ENCODE measurements around the gene YOD1. TPM values are rescaled to one million over a fixed set of nuclear protein-coding genes. Genes with fewer than 3 reads are reported as not detected.
A peak's percentile ranks its signal among the peaks of the same experiment; 100 is the strongest.

YOD1 gene
- total and polyA plus RNA-seq, 2 of the 13 experiments (the other 11 are each of a cell fraction or from before 2014, with no cell fraction given), result 3.4 to 9.1 TPM

DNA sequence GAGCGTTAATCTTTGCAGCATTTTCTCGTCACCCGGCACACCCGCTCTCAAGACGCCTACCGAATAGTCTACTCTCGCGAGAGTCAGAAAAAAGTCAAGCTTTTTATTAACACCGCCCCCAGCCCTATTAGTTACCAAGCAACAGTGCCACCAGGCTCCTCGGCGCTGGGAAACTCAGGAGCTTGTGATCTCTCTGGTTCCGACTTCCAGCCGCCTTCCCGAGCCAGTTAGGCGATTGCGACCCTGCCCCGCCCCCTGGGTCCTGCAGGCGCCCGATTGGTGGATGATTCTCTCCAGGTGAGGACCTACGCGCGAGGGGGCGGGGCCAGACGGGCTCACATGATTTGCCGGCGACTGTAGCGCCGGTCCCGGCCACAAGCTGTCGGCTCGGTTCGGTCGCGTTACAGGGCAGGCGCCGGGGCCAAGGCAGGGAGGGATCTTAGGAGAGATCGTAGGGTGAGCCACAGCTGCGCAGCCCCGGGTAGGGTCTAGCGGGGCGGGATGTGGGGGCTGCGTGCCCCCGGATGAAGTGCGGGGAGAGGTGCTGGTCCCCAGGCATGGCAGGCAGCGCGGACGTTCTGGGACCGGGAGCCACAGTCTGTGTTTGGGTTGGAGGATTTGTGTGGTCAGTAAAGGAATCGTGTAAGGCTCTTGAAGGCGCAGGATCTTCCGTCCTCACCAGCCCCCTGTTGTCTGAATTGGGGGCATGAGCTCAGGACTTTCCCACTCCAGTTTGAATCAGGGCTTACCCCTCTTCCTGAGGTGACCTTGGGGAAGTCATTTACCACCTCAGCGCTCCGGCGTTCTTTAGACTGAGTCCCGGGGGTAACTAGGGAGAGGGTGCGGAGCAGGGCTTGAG, 2.1 kb upstream of the YOD1 start, which contains the start of gene PFKFB2 (continued):
- TF ChIP-seq, protein P1, sequence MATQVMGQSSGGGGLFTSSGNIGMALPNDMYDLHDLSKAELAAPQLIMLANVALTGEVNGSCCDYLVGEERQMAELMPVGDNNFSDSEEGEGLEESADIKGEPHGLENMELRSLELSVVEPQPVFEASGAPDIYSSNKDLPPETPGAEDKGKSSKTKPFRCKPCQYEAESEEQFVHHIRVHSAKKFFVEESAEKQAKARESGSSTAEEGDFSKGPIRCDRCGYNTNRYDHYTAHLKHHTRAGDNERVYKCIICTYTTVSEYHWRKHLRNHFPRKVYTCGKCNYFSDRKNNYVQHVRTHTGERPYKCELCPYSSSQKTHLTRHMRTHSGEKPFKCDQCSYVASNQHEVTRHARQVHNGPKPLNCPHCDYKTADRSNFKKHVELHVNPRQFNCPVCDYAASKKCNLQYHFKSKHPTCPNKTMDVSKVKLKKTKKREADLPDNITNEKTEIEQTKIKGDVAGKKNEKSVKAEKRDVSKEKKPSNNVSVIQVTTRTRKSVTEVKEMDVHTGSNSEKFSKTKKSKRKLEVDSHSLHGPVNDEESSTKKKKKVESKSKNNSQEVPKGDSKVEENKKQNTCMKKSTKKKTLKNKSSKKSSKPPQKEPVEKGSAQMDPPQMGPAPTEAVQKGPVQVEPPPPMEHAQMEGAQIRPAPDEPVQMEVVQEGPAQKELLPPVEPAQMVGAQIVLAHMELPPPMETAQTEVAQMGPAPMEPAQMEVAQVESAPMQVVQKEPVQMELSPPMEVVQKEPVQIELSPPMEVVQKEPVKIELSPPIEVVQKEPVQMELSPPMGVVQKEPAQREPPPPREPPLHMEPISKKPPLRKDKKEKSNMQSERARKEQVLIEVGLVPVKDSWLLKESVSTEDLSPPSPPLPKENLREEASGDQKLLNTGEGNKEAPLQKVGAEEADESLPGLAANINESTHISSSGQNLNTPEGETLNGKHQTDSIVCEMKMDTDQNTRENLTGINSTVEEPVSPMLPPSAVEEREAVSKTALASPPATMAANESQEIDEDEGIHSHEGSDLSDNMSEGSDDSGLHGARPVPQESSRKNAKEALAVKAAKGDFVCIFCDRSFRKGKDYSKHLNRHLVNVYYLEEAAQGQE (IDR thresholded peaks at IDR 0.05; ENCODE audit: borderline replicate concordance in 1 of 2, low read depth in 1 of 2, low read length in 2 of 2), result peak in 1 of 2 experiments; percentile 42; a peak in 1 of 4 replicates
- TF ChIP-seq RELA (CRISPR knock-in tag; IDR thresholded peaks at IDR 0.05) (no peak), NFIB (CRISPR knock-in tag; IDR thresholded peaks at IDR 0.05; ENCODE audit: borderline replicate concordance) (no peak), ZNF207 (IDR thresholded peaks at IDR 0.05; ENCODE audit: borderline replicate concordance) (no peak), ADNP (CRISPR knock-in tag; IDR thresholded peaks at IDR 0.05) (no peak), RFX3 (CRISPR knock-in tag; IDR thresholded peaks at IDR 0.05) (peak; percentile 69), ZNF20 (CRISPR knock-in tag; IDR thresholded peaks at IDR 0.05) (0 out of 2 replicates have a peak, but pooled peaks have one; percentile 62), NR1H2 (CRISPR knock-in tag; IDR thresholded peaks at IDR 0.05; ENCODE audit: borderline replicate concordance, low read depth) (no peak), CHD2 (IDR thresholded peaks at IDR 0.05; ENCODE audit: low read depth, low read length) (peak; percentile 98), TSC22D2 (CRISPR knock-in tag; IDR thresholded peaks at IDR 0.05; ENCODE audit: borderline replicate concordance) (no peak; the same call in 1 of the 2 replicates), ZBTB20 (CRISPR knock-in tag; IDR thresholded peaks at IDR 0.05; ENCODE audit: borderline replicate concordance, low read depth) (no peak), ZNF709 (CRISPR knock-in tag; IDR thresholded peaks at IDR 0.05) (0 out of 2 replicates have a peak, but pooled peaks have one; percentile 37)
- TF ChIP-seq, protein P2, sequence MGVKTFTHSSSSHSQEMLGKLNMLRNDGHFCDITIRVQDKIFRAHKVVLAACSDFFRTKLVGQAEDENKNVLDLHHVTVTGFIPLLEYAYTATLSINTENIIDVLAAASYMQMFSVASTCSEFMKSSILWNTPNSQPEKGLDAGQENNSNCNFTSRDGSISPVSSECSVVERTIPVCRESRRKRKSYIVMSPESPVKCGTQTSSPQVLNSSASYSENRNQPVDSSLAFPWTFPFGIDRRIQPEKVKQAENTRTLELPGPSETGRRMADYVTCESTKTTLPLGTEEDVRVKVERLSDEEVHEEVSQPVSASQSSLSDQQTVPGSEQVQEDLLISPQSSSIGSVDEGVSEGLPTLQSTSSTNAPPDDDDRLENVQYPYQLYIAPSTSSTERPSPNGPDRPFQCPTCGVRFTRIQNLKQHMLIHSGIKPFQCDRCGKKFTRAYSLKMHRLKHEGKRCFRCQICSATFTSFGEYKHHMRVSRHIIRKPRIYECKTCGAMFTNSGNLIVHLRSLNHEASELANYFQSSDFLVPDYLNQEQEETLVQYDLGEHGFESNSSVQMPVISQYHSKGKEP (CRISPR knock-in tag; IDR thresholded peaks at IDR 0.05), result no peak
- TF ChIP-seq, protein P3, sequence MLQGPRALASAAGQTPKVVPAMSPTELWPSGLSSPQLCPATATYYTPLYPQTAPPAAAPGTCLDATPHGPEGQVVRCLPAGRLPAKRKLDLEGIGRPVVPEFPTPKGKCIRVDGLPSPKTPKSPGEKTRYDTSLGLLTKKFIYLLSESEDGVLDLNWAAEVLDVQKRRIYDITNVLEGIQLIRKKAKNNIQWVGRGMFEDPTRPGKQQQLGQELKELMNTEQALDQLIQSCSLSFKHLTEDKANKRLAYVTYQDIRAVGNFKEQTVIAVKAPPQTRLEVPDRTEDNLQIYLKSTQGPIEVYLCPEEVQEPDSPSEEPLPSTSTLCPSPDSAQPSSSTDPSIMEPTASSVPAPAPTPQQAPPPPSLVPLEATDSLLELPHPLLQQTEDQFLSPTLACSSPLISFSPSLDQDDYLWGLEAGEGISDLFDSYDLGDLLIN (CRISPR knock-in tag; IDR thresholded peaks at IDR 0.05; ENCODE audit: borderline replicate concordance), result no peak
- TF ChIP-seq, protein P4, sequence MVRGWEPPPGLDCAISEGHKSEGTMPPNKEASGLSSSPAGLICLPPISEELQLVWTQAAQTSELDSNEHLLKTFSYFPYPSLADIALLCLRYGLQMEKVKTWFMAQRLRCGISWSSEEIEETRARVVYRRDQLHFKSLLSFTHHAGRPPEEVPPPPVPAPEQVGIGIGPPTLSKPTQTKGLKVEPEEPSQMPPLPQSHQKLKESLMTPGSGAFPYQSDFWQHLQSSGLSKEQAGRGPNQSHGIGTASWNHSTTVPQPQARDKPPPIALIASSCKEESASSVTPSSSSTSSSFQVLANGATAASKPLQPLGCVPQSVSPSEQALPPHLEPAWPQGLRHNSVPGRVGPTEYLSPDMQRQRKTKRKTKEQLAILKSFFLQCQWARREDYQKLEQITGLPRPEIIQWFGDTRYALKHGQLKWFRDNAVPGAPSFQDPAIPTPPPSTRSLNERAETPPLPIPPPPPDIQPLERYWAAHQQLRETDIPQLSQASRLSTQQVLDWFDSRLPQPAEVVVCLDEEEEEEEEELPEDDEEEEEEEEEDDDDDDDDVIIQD (CRISPR knock-in tag; IDR thresholded peaks at IDR 0.05; ENCODE audit: low read depth), result peak; percentile 84
- TF ChIP-seq, protein P5, sequence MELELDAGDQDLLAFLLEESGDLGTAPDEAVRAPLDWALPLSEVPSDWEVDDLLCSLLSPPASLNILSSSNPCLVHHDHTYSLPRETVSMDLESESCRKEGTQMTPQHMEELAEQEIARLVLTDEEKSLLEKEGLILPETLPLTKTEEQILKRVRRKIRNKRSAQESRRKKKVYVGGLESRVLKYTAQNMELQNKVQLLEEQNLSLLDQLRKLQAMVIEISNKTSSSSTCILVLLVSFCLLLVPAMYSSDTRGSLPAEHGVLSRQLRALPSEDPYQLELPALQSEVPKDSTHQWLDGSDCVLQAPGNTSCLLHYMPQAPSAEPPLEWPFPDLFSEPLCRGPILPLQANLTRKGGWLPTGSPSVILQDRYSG (CRISPR knock-in tag; IDR thresholded peaks at IDR 0.05), result 0 out of 2 replicates have a peak, but pooled peaks have one; percentile 45
- TF ChIP-seq, protein P6, sequence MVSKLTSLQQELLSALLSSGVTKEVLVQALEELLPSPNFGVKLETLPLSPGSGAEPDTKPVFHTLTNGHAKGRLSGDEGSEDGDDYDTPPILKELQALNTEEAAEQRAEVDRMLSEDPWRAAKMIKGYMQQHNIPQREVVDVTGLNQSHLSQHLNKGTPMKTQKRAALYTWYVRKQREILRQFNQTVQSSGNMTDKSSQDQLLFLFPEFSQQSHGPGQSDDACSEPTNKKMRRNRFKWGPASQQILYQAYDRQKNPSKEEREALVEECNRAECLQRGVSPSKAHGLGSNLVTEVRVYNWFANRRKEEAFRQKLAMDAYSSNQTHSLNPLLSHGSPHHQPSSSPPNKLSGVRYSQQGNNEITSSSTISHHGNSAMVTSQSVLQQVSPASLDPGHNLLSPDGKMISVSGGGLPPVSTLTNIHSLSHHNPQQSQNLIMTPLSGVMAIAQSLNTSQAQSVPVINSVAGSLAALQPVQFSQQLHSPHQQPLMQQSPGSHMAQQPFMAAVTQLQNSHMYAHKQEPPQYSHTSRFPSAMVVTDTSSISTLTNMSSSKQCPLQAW (CRISPR knock-in tag; IDR thresholded peaks at IDR 0.05), result peak; percentile 81
